H9 (cell line): ENCODE measurements around the gene PPHLN1. TPM values are rescaled to one million over a fixed set of nuclear protein-coding genes. Genes with fewer than 3 reads are reported as not detected.

Experiments
- DNase-seq: peaks from one replicate; pipeline ENCODE4 v3.0.0-alpha.2; 2017
- H2AFZ ChIP-seq: one replicate; pipeline ENCODE4 v1.6.1; 2013; ENCODE audit warnings: mild to moderate bottlenecking, low read length, control low read depth, moderate library complexity
- H2AK5ac ChIP-seq: 2 replicates; pipeline ENCODE4 v1.6.1; 2013; ENCODE audit warnings: low read length, control low read depth, mixed read lengths; ENCODE audit not compliant: insufficient read length
- H2BK120ac ChIP-seq: one replicate; pipeline ENCODE4 v1.6.1; 2013; ENCODE audit warnings: low read depth, mild to moderate bottlenecking, low read length, control low read depth, inconsistent platforms; ENCODE audit not compliant: poor library complexity, severe bottlenecking
- H2BK12ac ChIP-seq: 2 replicates; pipeline ENCODE4 v1.6.1; 2013; ENCODE audit warnings: low read length, control low read depth, mixed read lengths, low read depth; ENCODE audit not compliant: insufficient read length
- H2BK15ac ChIP-seq: 2 replicates; pipeline ENCODE4 v1.6.1; 2013; ENCODE audit warnings: low read depth, low read length, control low read depth
- H2BK20ac ChIP-seq: one replicate; pipeline ENCODE4 v1.6.1; 2013; ENCODE audit warnings: low read depth, mild to moderate bottlenecking, low read length, control low read depth, inconsistent platforms; ENCODE audit not compliant: poor library complexity, severe bottlenecking
- H2BK5ac ChIP-seq: 2 replicates; pipeline ENCODE4 v1.6.1; 2013; ENCODE audit warnings: low read length, control low read depth, mixed read lengths; ENCODE audit not compliant: insufficient read length
- H3K14ac ChIP-seq: 2 replicates; pipeline ENCODE4 v1.6.1; 2013; ENCODE audit warnings: low read length, control low read depth; ENCODE audit not compliant: insufficient read depth
- H3K18ac ChIP-seq: 2 replicates; pipeline ENCODE4 v1.6.1; 2013; ENCODE audit warnings: low read depth, mild to moderate bottlenecking, mixed read lengths, low read length, control low read depth; ENCODE audit not compliant: insufficient read length
- H3K23ac ChIP-seq: 2 replicates; pipeline ENCODE4 v1.6.1; 2013; ENCODE audit warnings: low read length, control low read depth, mixed read lengths, low read depth; ENCODE audit not compliant: insufficient read length
- H3K23me2 ChIP-seq: 2 replicates; pipeline ENCODE4 v1.6.1; 2013; ENCODE audit warnings: low read depth, mild to moderate bottlenecking, mixed read lengths, low read length, control low read depth; ENCODE audit not compliant: insufficient read length, poor library complexity, severe bottlenecking
- H3K27ac ChIP-seq: 2 replicates; pipeline ENCODE4 v1.5.1; 2013; ENCODE audit warnings: low read length, control low read depth, mixed read lengths, low read depth; ENCODE audit not compliant: insufficient read length
- H3K27me3 ChIP-seq: 2 replicates; pipeline ENCODE4 v1.6.1; 2013; ENCODE audit warnings: low read length, control low read depth, inconsistent platforms; ENCODE audit not compliant: insufficient read depth
- H3K4ac ChIP-seq: 2 replicates; pipeline ENCODE4 v1.6.1; 2013; ENCODE audit warnings: low read depth, mild to moderate bottlenecking, control low read depth, inconsistent platforms, low read length, moderate library complexity
- H3K4me1 ChIP-seq: 2 replicates; pipeline ENCODE4 v1.6.1; 2013; ENCODE audit warnings: low read length, control low read depth, inconsistent platforms; ENCODE audit not compliant: insufficient read depth
- H3K4me2 ChIP-seq: 2 replicates; pipeline ENCODE4 v1.6.1; 2013; ENCODE audit warnings: low read length, control low read depth, mixed read lengths; ENCODE audit not compliant: insufficient read length, insufficient read depth
- H3K56ac ChIP-seq: 2 replicates; pipeline ENCODE4 v1.6.1; 2013; ENCODE audit warnings: low read depth, mild to moderate bottlenecking, mixed read lengths, low read length, control low read depth; ENCODE audit not compliant: insufficient read length
- H3K79me1 ChIP-seq: 2 replicates; pipeline ENCODE4 v1.6.1; 2013; ENCODE audit warnings: low read depth, mild to moderate bottlenecking, moderate library complexity, low read length, control low read depth, inconsistent platforms; ENCODE audit not compliant: insufficient read depth, poor library complexity, severe bottlenecking
- H3K79me2 ChIP-seq: 2 replicates; pipeline ENCODE4 v1.6.1; 2013; ENCODE audit warnings: low read length, control low read depth, inconsistent platforms; ENCODE audit not compliant: insufficient read depth
- H3K9ac ChIP-seq: 2 replicates; pipeline ENCODE4 v1.6.1; 2013; ENCODE audit warnings: low read length, control low read depth, mixed read lengths; ENCODE audit not compliant: insufficient read length; ENCODE audit errors: extremely low read depth
- H3K9me3 ChIP-seq: one replicate; pipeline ENCODE4 v1.6.1; 2013; ENCODE audit warnings: low read depth, low read length, inconsistent platforms; ENCODE audit not compliant: control insufficient read depth
- H3T11ph ChIP-seq: one replicate; pipeline ENCODE4 v1.6.1; 2013; ENCODE audit warnings: mild to moderate bottlenecking, low read length, control low read depth, inconsistent platforms
- H4K20me1 ChIP-seq: one replicate; pipeline ENCODE4 v1.6.1; 2013; ENCODE audit not compliant: control insufficient read depth, insufficient read length, insufficient read depth
- H4K5ac ChIP-seq: 2 replicates; pipeline ENCODE4 v1.6.1; 2013; ENCODE audit warnings: low read depth, mild to moderate bottlenecking, mixed read lengths, low read length, control low read depth; ENCODE audit not compliant: insufficient read length
- H4K8ac ChIP-seq: replicated peaks from 2 replicates; pipeline ENCODE4 v1.6.1; 2013; ENCODE audit warnings: low read length, control low read depth, mixed read lengths, low read depth; ENCODE audit not compliant: insufficient read length
- H4K91ac ChIP-seq: 2 replicates; pipeline ENCODE4 v1.6.1; 2013; ENCODE audit warnings: low read depth, mild to moderate bottlenecking, moderate library complexity, mixed read lengths, low read length, control low read depth; ENCODE audit not compliant: insufficient read length
- H3K27ac Mint-ChIP-seq, 3 experiments: 2 replicates in 2 of 3; 3 replicates in 1 of 3; pipeline ENCODE4 v1.8.0; 2020 to 2021; ENCODE audit warnings: mixed read lengths in 3 of 3, mild to moderate bottlenecking in 1 of 3, moderate library complexity in 1 of 3
- H3K27me3 Mint-ChIP-seq: 2 replicates; pipeline ENCODE4 v1.8.0; 2021; ENCODE audit warnings: low read depth, mild to moderate bottlenecking, moderate library complexity, mixed read lengths
- H3K36me3 Mint-ChIP-seq, 3 experiments: 2 replicates in 2 of 3; 3 replicates in 1 of 3; pipeline ENCODE4 v1.8.0; 2020 to 2021; ENCODE audit warnings: low read depth in 3 of 3, mixed read lengths in 3 of 3; ENCODE audit not compliant: insufficient read depth in 1 of 3
- H3K4me1 Mint-ChIP-seq, 2 experiments: 2 replicates each; pipeline ENCODE4 v1.8.0; 2020; ENCODE audit warnings: mixed read lengths in 2 of 2
- H3K4me3 Mint-ChIP-seq, 2 experiments: 2 replicates in 1 of 2; 3 replicates in 1 of 2; pipeline ENCODE4 v1.8.0; 2020 to 2021; ENCODE audit warnings: mild to moderate bottlenecking in 2 of 2, mixed read lengths in 2 of 2, moderate library complexity in 1 of 2
- H3K9me3 Mint-ChIP-seq, 2 experiments: 2 replicates in 1 of 2; 3 replicates in 1 of 2; pipeline ENCODE4 v1.8.0; 2020; ENCODE audit warnings: mild to moderate bottlenecking in 2 of 2, mixed read lengths in 2 of 2, moderate library complexity in 1 of 2
- CTCF ChIP-seq: fragments of 200-600 bp; sonication (generic); conservative IDR thresholded peaks from 3 replicates; pipeline ENCODE4 v1.8.0; 2021; ENCODE audit warnings: antibody characterized with exemption, mild to moderate bottlenecking
- total RNA-seq: library from RNA; stranded (reverse); gene quantifications from 2 replicates; pipeline ENCODE4 v1.2.1, GENCODE V29; 2021

PPHLN1 gene
- total RNA-seq, 1 experiment from 2014 or later: 66.2 TPM

- H2BK12ac ChIP-seq: no peak overlapping the region
- H3K18ac ChIP-seq: no peak overlapping the region
- H3K4me2 ChIP-seq: no peak overlapping the region
- H3K79me2 ChIP-seq: peaks cover 2% of the 10 kb centered on the region; the same call in 1 of the 2 replicates
- H3T11ph ChIP-seq: no peak overlapping the region
- H3K27ac Mint-ChIP-seq: peak overlapping the region in 1 of 3 experiments; percentile 44; a peak in 3 of 7 replicates
- no peak overlapping the region for H2BK15ac ChIP-seq
- H3K4me3 Mint-ChIP-seq: no peak overlapping the region
- H3K4ac ChIP-seq: no peak overlapping the region
- no peaks in the 10 kb centered on the region for H3K27me3 Mint-ChIP-seq
- H2BK5ac ChIP-seq: no peak overlapping the region
- no peaks in the 10 kb centered on the region for H3K9me3 ChIP-seq
- peaks cover 16% of the 10 kb centered on the region in 2 experiments for H3K4me1 Mint-ChIP-seq
- H4K8ac ChIP-seq: no peak overlapping the region
- no peaks in the 10 kb centered on the region for H3K79me1 ChIP-seq
- no peak overlapping the region for H2AK5ac ChIP-seq
- no peak overlapping the region for H3K14ac ChIP-seq
- H2AFZ ChIP-seq: no peak overlapping the region
- H3K27me3 ChIP-seq: no peaks in the 10 kb centered on the region
- H3K36me3 Mint-ChIP-seq: peaks cover 6 to 12% (median 7%) of the 10 kb centered on the region in 3 experiments; a peak in 6 of 7 replicates
- H3K27ac ChIP-seq: no peak overlapping the region
- H3K23ac ChIP-seq: no peak overlapping the region
- H4K20me1 ChIP-seq: no peaks in the 10 kb centered on the region
- H3K4me1 ChIP-seq: no peaks in the 10 kb centered on the region
- no peak overlapping the region for H3K9ac ChIP-seq
- no peak for DNase-seq
- no peak overlapping the region for H3K56ac ChIP-seq
- H4K5ac ChIP-seq: no peak overlapping the region
- no peak overlapping the region for H4K91ac ChIP-seq
- H3K9me3 Mint-ChIP-seq: no peaks in the 10 kb centered on the region
- no peaks in the 10 kb centered on the region for H3K23me2 ChIP-seq
- no peak for TF ChIP-seq CTCF
- no peak overlapping the region for H2BK20ac ChIP-seq
- H2BK120ac ChIP-seq: no peak overlapping the region
These were observed 36.8 kb downstream of the PPHLN1 start for GRCh38 chr12:42362647-42363260.
